Raji (cell line): ENCODE measurements around the gene ABCG1.

ENCODE experiments used
- POLR2A ChIP-seq: IDR thresholded peaks from 2 replicates; pipeline ENCODE4 v1.6.1; 2011; ENCODE audit warnings: low read depth, low read length, control low read depth; ENCODE audit not compliant: insufficient read depth

The ABCG1 gene

GRCh38 chr21:42331660-42332059, 112.7 kb downstream of the ABCG1 start:
- TF ChIP-seq POLR2A = no peak

- no peak for TF ChIP-seq POLR2A
Observed at GRCh38 chr21:42332557-42333317, 113.8 kb downstream of the ABCG1 start.

- no peak for TF ChIP-seq POLR2A
Observed at GRCh38 chr21:42336054-42336453, 117.1 kb downstream of the ABCG1 start.

GRCh38 chr21:42337276-42337675, 118.3 kb downstream of the ABCG1 start:
- TF ChIP-seq POLR2A = no peak

GRCh38 chr21:42337830-42338728, 119.1 kb downstream of the ABCG1 start:
- no peak for TF ChIP-seq POLR2A

- no peak for TF ChIP-seq POLR2A
Observed at GRCh38 chr21:42338729-42339715, 120.1 kb downstream of the ABCG1 start.

GRCh38 chr21:42340187-42341050, 121.5 kb downstream of the ABCG1 start:
- TF ChIP-seq POLR2A = no peak

- TF ChIP-seq POLR2A = no peak
Observed at GRCh38 chr21:42341776-42342542, 123.0 kb downstream of the ABCG1 start.

GRCh38 chr21:42343101-42343500, 124.2 kb downstream of the ABCG1 start:
- TF ChIP-seq POLR2A = no peak

GRCh38 chr21:42343556-42343955, 124.6 kb downstream of the ABCG1 start:
- TF ChIP-seq POLR2A = no peak

- no peak for TF ChIP-seq POLR2A
Observed at GRCh38 chr21:42343963-42344510, 125.1 kb downstream of the ABCG1 start.

- no peak for TF ChIP-seq POLR2A
Observed at GRCh38 chr21:42344631-42345030, 125.7 kb downstream of the ABCG1 start.

- no peak for TF ChIP-seq POLR2A
Observed at GRCh38 chr21:42346441-42346840, 127.5 kb downstream of the ABCG1 start.
